ENCODE data around the gene COL4A6. TPM values are rescaled to one million over a fixed set of nuclear protein-coding genes. Genes with fewer than 3 reads are reported as not detected.

The COL4A6 gene
- total and polyA plus RNA-seq, 2 of the 8 experiments (the other 6 are each of a cell fraction or from before 2014, with no cell fraction given) = 5.9 to 11.8 TPM

- DNase-seq (ENCODE audit: low read depth in 1 of 2, low spot score in 2 of 2) (no peak), FAIRE-seq (no peak)
- no peaks in the 10 kb centered on the region for H3K79me1 ChIP-seq (ENCODE audit: low read depth, low read length)
- no peak overlapping the region for H2BK5ac ChIP-seq (ENCODE audit: low read depth, low read length)
- no peak overlapping the region for H3K18ac ChIP-seq (ENCODE audit: extremely low read depth, low read length)
- H2AFZ ChIP-seq (ENCODE audit: low read length) = no peak overlapping the region
- H3K27ac ChIP-seq (ENCODE audit: low read depth, low read length) = no peak overlapping the region
- H3K9ac ChIP-seq (replicated peaks in 1 of 4; ENCODE audit: extremely low read depth in 1 of 4, low read depth in 3 of 4, low read length in 3 of 4) = no peak overlapping the region
- H3K9me3 ChIP-seq (ENCODE audit: insufficient read depth in 2 of 2, low read depth in 1 of 2, low read length in 1 of 2) = no peaks in the 10 kb centered on the region
- H3K4me1 ChIP-seq (replicated peaks in 1 of 4; ENCODE audit: control insufficient read depth in 3 of 4, insufficient read depth in 4 of 4, low read length in 3 of 4) = peaks cover 0 to 8% (median 4%) of the 10 kb centered on the region in 4 experiments; a peak in 4 of 7 replicates
- H4K91ac ChIP-seq (replicated peaks; ENCODE audit: insufficient read length, low read length) = no peak overlapping the region
- H4K8ac ChIP-seq (ENCODE audit: extremely low read depth, insufficient read depth, low read length) = no peak overlapping the region
- H3K23me2 ChIP-seq (ENCODE audit: low read depth, low read length) = no peaks in the 10 kb centered on the region
- no peaks in the 10 kb centered on the region for H3K79me2 ChIP-seq (ENCODE audit: control insufficient read depth in 1 of 2, insufficient read depth in 2 of 2, low read length in 2 of 2)
- no peak overlapping the region for H2BK120ac ChIP-seq (replicated peaks; ENCODE audit: low read depth, low read length)
- POLR2A ChIA-PET (ENCODE audit: partially characterized antibody) = no interaction called here
- H4K20me1 ChIP-seq (replicated peaks in 1 of 2; ENCODE audit: control insufficient read depth in 1 of 2, insufficient read depth in 2 of 2, low read length in 2 of 2) = no peaks in the 10 kb centered on the region
- CTCF ChIA-PET (ENCODE audit: partially characterized antibody) = no interaction called here
- H3K4ac ChIP-seq (replicated peaks; ENCODE audit: insufficient read length, low read depth, low read length) = no peak overlapping the region
- no peak overlapping the region for H3K56ac ChIP-seq (replicated peaks; ENCODE audit: insufficient read length, low read depth, low read length)
- no peak overlapping the region for H2BK15ac ChIP-seq (ENCODE audit: low read length)
- H3K27me3 ChIP-seq (replicated peaks in 1 of 4; ENCODE audit: control insufficient read depth in 3 of 4, extremely low read depth in 1 of 4, insufficient read depth in 3 of 4, low read length in 3 of 4) = no peaks in the 10 kb centered on the region
- no peak overlapping the region for H3K4me3 ChIP-seq (ENCODE audit: extremely low read depth in 1 of 4, insufficient read depth in 2 of 4, low read depth in 3 of 4, low read length in 4 of 4)
- no peaks in the 10 kb centered on the region for H3K36me3 ChIP-seq (ENCODE audit: control insufficient read depth in 2 of 4, insufficient read depth in 4 of 4, low read length in 3 of 4)
- H4K5ac ChIP-seq (ENCODE audit: insufficient read length, low read depth, low read length) = no peak overlapping the region
- H2AK5ac ChIP-seq (ENCODE audit: low read depth, low read length) = no peak overlapping the region
- no peak overlapping the region for H3K14ac ChIP-seq (ENCODE audit: insufficient read length)
- H2BK12ac ChIP-seq (ENCODE audit: low read depth, low read length) = no peak overlapping the region
- no peak overlapping the region for H3K23ac ChIP-seq (ENCODE audit: insufficient read length)
- 82% methylated on average over 2 of the region's 2 CpGs; no CpG with 5 or more reads in 1 of the 2 experiments for WGBS, 2 experiments (ENCODE audit: extremely low coverage in 1 of 2, insufficient coverage in 1 of 2, insufficient read length in 1 of 2, insufficient replicate concordance in 2 of 2, low coverage in 1 of 2, low lambda C conversion rate in 2 of 2, missing lambda C conversion rate in 1 of 2)
- H2BK20ac ChIP-seq (ENCODE audit: low read length) = no peak overlapping the region
- H3K4me2 ChIP-seq (ENCODE audit: insufficient read depth in 1 of 2, low read depth in 2 of 2, low read length in 2 of 2) = no peak overlapping the region
- TF ChIP-seq YY1 (IDR thresholded peaks at IDR 0.05; ENCODE audit: low read depth, low read length) (no peak), EZH2 (IDR thresholded peaks at IDR 0.05; ENCODE audit: low read depth, low read length, severe bottlenecking) (no peak), PHF8 (conservative IDR thresholded peaks at IDR 0.05; ENCODE audit: low read depth, low read length) (no peak), POLR2AphosphoS5 (IDR thresholded peaks at IDR 0.05; ENCODE audit: low read depth, low read length) (no peak), JUN (IDR thresholded peaks at IDR 0.05; ENCODE audit: low read depth, low read length) (no peak), KDM1A (IDR thresholded peaks at IDR 0.05; ENCODE audit: borderline replicate concordance, low read length) (no peak), SUZ12 (IDR thresholded peaks at IDR 0.05; ENCODE audit: low read length) (no peak), CBX8 (IDR thresholded peaks at IDR 0.05; ENCODE audit: borderline replicate concordance, low read depth, low read length) (no peak), RNF2 (IDR thresholded peaks at IDR 0.05; ENCODE audit: borderline replicate concordance, low read depth, low read length, missing control alignments, poor library complexity, severe bottlenecking) (no peak), HDAC2 (IDR thresholded peaks at IDR 0.05; ENCODE audit: borderline replicate concordance in 1 of 2, low read depth in 2 of 2, low read length in 2 of 2) (no peak), NANOG (IDR thresholded peaks at IDR 0.05; ENCODE audit: insufficient read depth, low read depth, low read length, poor library complexity, severe bottlenecking) (no peak), CHD1 (IDR thresholded peaks at IDR 0.05; ENCODE audit: low read depth, low read length) (no peak), BACH1 (IDR thresholded peaks at IDR 0.05; ENCODE audit: low read length) (no peak), CTBP2 (IDR thresholded peaks at IDR 0.05; ENCODE audit: borderline replicate concordance, insufficient read depth, insufficient read length, low read length) (no peak)
Measured at GRCh38 chrX:108415891-108416290, 22.3 kb downstream of the COL4A6 start.

Measured in H1 (cell line).